ENCODE results near the gene WIPF2. TPM values are rescaled to one million over a fixed set of nuclear protein-coding genes. Genes with fewer than 3 reads are reported as not detected.
"Not testable (repeated sequence)": the region's sequence is repeated elsewhere in the genome, so short reads cannot be mapped to it uniquely, and the experiment has no call there.

Gene WIPF2
- total RNA-seq, 1 donor from 2014 or later: 12.3 TPM

DNA sequence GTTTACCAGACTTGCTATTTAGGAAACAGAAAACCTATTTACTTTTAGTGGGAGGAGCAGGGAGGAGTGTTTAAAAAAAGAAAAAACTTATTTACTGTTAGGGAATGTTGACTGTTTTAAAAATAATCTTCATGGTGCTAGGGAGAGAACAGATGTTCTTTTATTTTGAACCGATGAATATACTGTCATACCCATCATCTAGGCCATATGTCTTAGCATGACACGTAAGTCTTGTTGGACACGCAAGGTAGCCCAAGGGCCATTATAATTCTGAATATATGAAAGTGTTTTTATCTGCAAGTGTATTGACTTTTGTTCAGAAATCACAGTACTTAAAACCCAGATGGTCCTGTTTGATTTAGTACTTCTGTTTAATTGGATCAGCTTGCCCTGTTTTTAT, 11.6 kb downstream of the WIPF2 start:
- intact Hi-C loops (cut with DNase I): no loop called here
- ATAC-seq: no peak
- DNase-seq (ENCODE audit: missing footprints): no peak

DNA sequence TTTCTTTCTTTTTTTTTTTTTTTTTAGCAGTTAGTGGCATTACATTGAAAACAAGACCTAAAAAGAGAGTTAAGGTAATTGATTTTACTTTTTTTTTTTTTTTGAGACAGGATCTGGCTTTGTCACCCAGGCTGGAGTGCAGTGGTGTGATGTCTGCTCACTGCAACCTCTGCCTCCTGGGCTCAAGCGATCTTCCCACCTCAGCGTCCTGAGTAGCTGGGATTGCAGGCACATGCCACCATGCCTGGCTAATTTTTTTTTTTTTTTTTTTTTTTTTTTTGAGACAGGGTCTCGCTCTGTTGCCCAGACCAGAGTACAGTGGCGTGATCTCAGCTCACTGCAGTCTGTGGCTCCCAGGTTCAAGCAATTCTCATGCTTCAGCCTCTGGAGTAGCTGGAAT, 12.8 kb downstream of the WIPF2 start:
- intact Hi-C loops (cut with DNase I); ATAC-seq; DNase-seq (ENCODE audit: missing footprints): not testable (repeated sequence)

DNA sequence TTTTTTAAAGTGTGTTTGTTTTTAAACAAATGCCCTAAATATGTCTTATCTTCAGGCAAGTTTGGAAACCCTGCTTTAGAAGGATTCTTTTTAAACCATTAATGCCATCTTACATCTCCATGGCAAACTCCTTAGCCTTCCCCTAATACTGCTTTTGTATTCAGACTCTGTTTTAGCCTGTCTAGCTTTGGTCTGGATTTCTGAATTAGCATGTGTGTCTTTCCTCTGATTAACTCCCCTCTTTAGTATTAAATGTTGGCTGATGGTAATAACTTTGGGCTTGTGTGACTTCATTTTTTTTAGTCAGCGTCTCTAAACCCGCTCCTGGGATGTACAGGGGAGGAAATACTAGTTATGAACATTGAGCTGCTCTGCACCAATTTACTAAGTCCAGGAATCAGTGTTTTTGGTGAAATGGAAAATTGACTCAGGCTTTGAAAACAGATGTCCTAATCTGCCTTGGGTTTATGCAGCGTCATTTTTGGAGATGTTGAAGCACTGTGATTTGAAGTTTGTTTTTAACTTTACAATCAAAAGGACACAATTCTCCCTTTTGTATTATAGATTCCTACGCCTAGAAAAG, 22.2 kb downstream of the WIPF2 start:
- intact Hi-C loops (cut with DNase I): no loop called here
- ATAC-seq: no peak

DNA sequence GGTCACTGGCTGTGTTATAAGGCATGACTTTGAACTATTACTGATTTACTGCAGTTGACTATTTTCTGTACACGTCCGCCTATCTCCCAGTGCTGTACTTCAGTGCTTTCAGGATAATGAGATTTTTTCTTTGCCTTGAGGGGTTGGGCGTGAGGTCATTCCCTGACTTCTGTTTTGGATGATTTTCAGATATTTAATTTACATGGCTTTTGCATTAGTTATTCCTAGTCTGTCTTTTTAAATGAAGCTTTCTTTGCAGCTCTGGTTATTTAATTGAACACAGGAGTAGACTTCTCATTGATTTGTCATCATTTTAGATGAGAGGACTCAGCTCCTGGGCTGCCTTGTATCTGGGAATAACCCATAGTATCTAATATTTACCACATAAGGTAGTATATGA, 23.7 kb downstream of the WIPF2 start:
- DNase-seq (ENCODE audit: missing footprints) (no peak), ATAC-seq (no peak)
- intact Hi-C loops (cut with DNase I): no loop called here

More for the DNA sequence above, 22.2 kb downstream of the WIPF2 start:
- no peak for DNase-seq (ENCODE audit: missing footprints)

DNA sequence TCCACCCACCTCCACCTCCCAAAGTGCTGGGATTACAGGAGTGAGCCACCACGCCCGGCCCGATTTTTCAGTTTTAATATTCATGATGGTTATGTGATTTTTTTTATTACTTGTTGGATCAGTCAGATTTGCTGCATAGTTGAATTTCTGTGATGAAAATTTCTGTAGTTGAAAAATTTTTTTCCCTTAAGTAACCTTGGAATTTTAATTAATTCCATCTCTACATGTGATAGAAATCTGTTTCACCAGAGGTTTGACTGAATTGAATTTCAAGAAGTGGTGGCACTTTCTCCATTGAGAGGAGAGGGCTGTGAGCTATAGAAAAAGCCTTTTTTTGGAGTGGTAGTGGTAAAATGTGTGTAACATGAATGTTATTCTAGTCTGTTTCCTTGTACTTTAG, 24.7 kb downstream of the WIPF2 start:
- no peak for ATAC-seq
- intact Hi-C loops (cut with DNase I): no loop called here
- no peak for DNase-seq (ENCODE audit: missing footprints)

DNA sequence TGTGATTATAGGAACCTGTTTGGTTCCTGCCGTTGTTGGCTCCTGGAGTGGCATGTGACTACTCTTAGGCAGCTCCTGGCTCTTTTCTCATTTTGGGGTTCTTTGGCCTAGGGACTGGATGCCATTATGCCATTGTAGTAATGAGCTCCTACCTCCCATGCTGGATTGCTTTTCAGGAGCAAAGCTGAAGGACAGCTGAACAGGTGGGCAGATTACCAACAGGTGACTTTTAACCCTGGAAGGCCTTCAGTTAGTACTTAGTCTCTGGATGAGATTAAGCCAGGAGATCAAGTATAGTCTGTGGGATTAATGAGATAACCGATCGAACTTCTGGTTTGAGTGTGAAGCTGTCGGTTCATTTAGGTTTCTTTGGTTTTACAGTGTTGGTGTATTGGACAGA, 25.2 kb downstream of the WIPF2 start:
- intact Hi-C loops (cut with DNase I): no loop called here
- no peak for ATAC-seq
- DNase-seq (ENCODE audit: missing footprints): no peak

DNA sequence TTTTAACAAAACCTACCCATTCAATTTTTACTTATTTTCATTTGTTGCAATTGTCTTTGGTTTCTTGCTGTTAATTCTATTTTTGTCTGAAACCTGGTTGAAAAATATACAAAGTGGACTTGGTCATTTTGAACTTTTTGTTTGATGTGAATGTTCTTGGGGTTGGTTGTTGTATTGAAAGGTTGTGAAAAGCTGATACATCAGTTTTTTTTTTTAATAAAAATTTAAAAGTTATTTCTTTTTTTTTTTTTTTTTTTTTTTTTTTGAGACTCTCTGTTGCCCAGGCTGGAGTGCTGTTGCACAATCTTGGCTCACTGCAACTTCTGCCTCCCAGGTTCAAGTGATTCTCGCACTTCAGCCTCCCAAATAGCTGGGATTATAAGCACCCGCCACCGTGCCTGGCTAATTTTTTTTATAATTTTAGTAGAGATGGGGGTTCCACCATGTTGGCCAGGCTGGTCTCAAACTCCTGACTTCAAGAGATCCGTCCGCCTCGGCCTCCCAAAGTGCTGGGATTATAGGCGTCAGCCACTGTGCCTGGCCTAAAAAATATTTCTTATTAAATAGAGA, 28.9 kb downstream of the WIPF2 start:
- ATAC-seq (no peak), DNase-seq (ENCODE audit: missing footprints) (no peak)
- intact Hi-C loops (cut with DNase I): no loop called here

DNA sequence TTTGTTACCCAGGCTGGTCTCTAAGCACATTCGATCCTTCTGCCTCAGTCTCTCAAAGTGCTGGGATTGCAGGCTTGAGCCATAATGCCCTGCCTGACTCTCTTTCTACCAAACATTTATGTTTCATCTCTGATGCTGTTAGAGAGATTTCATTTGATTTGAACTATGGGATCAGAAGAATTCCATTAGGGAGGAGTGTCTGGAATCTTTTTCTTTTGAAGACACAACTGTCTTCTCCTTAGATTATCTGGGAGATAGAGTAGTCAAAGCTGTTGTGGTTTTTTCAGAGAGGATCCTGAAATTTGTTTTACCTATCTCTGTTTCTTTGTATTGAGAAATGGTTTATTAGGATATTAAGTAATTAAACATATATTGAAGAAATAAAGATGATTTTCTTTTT, 29.4 kb downstream of the WIPF2 start:
- ATAC-seq (no peak), DNase-seq (ENCODE audit: missing footprints) (no peak)
- intact Hi-C loops (cut with DNase I): no loop called here

DNA sequence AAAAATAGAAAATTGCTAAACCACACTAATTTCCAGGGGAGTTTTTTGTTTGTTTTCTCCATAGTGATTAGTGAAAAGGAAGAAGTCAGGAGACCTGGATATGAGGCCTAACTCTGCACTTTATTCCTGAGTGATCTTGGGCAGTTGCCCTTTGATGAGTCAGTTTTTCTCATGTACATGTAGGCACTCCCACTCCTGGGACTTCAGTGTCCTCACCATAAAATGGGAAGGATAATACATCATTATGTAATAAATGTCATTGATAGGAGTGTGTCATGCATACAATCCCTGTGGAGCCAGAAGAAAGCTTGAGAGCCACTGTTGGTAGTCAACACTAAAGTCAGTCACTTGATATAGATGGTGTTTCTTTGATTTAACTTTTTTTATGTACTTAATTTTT, 32.5 kb downstream of the WIPF2 start:
- intact Hi-C loops (cut with DNase I): no loop called here
- ATAC-seq (peak; percentile 63), DNase-seq (ENCODE audit: missing footprints) (no peak)

DNA sequence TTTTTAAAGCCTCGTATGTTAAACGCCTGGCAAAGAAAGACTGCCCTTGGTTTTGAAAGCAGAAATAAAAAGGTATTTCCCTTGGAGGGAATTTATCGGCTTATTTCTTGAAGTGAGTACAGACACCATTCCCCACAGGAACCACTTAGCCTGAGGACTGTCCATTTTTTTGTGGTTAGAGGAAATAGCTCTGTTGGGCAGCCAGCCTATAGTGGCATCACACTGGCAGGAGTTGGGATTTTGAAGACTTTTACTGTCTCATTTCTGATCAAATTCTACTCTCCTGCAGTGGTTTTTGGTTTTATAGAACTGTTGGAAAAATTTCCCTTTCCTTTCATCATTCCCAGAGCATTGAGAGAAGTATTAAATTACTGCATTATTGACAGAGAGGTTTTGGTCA, 34.5 kb downstream of the WIPF2 start:
- ATAC-seq (no peak), DNase-seq (ENCODE audit: missing footprints) (no peak)
- intact Hi-C loops (cut with DNase I): no loop called here

DNA sequence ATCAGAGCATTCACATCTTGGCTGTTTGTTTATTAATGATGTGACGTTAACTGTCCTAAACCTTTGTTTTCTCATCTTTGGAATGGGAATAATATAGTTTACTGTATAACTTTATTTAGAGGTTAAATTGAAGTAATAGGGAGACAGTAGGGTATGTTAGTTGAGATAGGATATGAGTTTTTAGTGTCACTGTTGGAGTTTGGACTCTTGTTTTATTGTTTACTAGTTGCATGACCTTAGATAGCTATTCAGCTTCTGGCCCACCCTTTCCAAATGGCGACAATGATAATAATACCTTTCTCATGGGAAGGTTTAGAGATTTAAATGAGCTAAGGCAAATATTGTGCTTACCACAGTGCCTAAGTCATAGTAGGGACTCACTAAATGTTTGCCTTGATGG, 40.4 kb downstream of the WIPF2 start:
- ATAC-seq: no peak

DNA sequence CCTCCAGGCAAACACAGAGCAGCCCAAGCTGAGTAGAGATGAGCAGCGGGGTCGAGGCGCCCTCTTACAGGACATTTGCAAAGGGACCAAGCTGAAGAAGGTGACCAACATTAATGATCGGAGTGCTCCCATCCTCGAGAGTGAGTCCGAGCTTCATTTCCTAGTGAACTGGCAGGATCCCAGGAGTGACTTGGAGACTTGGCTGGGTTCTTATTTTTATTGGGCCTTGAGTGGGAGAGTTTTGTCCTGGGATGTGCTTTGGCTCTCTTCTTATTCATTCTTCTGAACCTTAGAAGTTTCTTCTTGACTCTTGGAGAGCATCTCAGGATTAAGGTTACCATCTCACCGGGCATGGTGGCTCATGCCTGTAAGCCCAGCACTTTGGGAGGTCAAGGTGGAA, 41.4 kb downstream of the WIPF2 start:
- DNase-seq (ENCODE audit: missing footprints) (no peak), ATAC-seq (peak; percentile 20)
- intact Hi-C loops (cut with DNase I): no loop called here

More for the DNA sequence above, 40.4 kb downstream of the WIPF2 start:
- intact Hi-C loops (cut with DNase I): no loop called here
- no peak for DNase-seq (ENCODE audit: missing footprints)

DNA sequence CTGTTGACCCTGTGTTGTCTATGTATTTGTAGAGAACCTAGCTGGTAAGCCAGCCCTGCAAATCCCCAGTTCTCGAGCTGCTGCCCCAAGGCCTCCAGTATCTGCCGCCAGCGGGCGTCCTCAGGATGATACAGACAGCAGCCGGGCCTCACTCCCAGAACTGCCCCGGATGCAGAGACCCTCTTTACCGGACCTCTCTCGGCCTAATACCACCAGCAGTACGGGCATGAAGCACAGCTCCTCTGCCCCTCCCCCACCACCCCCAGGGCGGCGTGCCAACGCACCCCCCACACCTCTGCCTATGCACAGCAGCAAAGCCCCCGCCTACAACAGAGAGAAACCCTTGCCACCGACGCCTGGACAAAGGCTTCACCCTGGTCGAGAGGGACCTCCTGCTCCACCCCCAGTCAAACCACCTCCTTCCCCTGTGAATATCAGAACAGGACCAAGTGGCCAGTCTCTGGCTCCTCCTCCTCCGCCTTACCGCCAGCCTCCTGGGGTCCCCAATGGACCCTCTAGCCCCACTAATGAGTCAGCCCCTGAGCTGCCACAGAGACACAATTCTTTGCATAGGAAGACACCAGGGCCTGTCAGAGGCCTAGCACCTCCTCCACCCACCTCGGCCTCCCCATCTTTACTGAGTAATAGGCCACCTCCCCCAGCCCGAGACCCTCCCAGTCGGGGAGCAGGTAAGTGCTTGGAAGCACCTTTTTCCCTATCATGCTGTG, 45.5 kb downstream of the WIPF2 start:
- no peak for ATAC-seq
- DNase-seq (ENCODE audit: missing footprints): no peak
- intact Hi-C loops (cut with DNase I): no loop called here

DNA sequence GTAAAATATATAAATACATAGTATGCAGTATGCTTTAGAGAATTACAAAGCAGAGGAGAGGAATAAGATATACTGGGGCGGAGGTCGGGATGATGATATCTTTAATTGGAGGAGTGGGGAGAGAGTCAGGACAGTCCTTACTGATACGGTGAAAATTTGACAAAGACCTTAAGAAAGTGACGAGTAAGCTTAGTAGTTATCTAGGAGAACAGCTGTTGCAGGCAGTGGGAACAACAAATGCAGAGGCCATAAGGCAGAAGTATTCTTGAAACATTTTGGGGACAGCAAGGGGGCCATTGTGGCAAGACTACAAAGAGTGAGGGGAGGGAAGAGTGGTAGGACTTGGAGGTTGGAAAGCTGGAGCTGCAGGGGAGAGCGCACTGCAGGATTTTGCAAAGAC, 46.2 kb downstream of the WIPF2 start:
- ATAC-seq: no peak

DNA sequence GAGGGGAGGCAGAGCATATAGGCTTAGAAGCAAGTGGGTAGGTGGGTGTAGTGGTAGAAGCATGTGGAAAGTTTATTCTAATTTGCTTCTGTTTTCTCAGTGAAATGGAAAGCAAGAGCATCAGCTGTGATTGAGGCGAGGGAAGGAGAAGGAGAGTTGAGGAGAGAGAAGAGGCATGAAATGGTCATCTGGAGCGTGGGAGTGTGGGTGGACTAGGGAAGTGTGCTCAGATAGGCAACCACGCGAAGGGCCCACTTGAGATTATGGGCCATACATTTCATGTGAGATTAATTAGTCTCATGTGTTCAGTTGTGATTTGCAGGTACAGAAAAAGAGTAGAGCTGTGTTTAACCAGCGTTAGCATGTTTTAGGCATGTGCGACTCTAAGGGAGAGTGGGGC, 47.8 kb downstream of the WIPF2 start:
- DNase-seq (ENCODE audit: missing footprints): no peak
- ATAC-seq: no peak
- intact Hi-C loops (cut with DNase I): no loop called here

More for the DNA sequence above, 46.2 kb downstream of the WIPF2 start:
- DNase-seq (ENCODE audit: missing footprints): no peak
- intact Hi-C loops (cut with DNase I): no loop called here

DNA sequence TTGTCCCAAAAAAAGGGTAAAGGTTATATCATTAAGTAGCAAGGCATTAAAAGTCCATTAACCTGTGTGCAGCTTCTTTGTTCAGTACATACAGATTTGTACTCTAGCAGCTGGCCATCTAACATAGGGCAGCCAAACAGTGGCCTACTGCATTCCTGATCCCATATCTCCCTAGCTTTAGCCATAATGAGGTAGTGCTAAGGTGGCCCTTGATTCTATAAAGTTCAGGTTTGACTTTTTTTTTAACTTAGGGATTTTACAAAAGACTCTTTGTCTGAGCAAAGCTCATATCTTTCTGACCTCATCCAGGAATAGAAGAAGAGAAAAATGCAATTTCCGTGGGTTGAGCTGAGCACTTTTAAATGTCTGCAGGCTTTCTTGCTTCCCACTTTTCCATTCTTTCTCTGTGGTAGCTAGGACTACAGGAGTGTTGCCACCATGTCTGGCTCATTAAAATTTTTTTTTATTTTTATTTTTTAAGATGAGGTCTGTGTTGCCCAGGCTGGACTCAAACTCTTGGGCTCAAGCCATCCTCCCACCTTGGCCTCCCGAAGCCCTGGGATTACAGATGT, 49.1 kb downstream of the WIPF2 start:
- ATAC-seq: no peak
- no peak for DNase-seq (ENCODE audit: missing footprints)
- intact Hi-C loops (cut with DNase I): no loop called here

DNA sequence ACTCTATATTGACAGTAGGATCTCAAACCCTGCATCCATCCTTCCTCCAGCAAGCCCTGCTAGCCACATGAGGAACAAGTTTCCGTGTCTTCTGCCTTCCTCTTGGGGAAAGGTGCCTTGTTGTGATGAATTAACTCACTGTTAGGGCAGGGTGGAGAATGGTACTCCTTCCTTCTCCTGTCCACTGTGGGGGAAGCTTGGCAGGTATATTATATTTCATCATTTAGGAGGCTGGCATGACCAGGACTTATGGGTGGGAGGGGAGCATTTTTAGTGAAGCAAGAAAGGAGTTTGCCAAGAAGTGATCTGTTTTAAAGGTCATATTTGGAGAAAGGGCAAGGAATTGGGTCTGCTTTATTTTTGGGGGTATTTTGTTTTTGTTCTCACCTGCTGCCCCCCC, 59.3 kb downstream of the WIPF2 start:
- no peak for DNase-seq (ENCODE audit: missing footprints)
- ATAC-seq: no peak
- intact Hi-C loops (cut with DNase I): no loop called here

DNA sequence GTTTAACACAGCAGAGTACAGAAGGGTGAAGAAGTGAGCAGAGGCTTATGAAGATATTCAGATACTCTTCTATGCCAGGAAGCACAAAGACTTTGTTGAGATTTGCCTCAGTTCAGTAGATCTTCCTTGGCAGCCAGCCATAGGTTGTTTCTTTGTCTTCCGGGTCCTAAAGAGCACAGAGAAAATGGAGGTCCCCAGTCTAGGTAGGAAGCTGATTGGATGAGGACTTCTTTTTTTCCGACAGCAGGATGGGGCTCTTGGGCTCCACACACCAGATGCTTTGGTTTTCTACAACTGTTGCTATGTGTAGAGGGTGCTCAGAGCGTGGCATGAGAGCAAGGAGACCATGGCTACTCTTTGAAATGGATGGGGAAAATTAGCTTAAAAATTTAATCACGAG, 60.3 kb downstream of the WIPF2 start:
- ATAC-seq: no peak
- intact Hi-C loops (cut with DNase I): no loop called here
- no peak for DNase-seq (ENCODE audit: missing footprints)

DNA sequence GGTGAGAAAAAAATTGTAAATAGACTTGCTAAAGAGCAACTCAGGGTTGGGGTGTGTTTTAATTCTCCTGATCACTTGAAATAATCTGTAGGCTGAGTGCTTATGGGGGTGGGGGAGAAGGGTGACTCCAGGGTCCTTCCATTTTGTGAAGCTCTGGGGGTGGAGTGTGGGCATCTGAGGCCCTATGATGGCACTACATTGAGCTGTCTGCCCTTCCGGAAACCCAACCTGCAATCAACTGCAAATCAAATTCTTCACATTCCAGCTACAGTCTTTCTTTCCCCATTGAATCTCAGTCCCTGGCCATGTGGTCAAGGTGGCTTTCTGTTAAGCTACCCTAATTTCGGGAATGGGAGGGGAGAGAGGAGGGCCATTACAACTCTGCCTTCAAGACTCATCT, 62.6 kb downstream of the WIPF2 start:
- ATAC-seq (no peak), DNase-seq (ENCODE audit: missing footprints) (no peak)
- intact Hi-C loops (cut with DNase I): no loop called here

DNA sequence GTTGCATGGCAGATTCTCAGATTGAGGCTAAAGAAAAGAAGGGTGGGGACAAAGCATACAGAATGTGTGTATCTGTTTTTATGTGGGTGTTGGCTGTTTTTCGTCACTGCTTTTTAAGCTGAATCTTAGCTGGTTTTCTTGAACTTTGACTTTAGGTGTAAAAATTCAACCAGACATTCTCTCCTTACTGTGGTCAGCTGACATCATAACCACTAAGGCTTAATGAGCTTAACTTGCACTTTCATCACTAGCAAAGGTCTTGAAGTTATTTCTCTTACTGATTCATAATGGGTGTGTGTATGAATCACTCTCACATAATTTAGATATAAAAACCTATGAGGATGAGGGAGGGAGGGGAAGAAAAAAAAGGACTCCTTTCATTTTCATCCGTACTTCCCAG, 64.6 kb downstream of the WIPF2 start:
- no peak for DNase-seq (ENCODE audit: missing footprints)
- intact Hi-C loops (cut with DNase I): no loop called here
- no peak for ATAC-seq
